HG03342 (cell line): Measurements from ENCODE around the gene CBX4.
A peak's percentile ranks its signal among the peaks of the same experiment; 100 is the strongest.

Experiments used
- ATAC-seq: cut with Tn5 transposase; IDR thresholded peaks from one replicate; pipeline ENCODE4 v1.9.1; 2021; ENCODE audit warnings: mild to moderate bottlenecking, moderate library complexity; ENCODE audit not compliant: unreplicated experiment

Gene CBX4

DNA sequence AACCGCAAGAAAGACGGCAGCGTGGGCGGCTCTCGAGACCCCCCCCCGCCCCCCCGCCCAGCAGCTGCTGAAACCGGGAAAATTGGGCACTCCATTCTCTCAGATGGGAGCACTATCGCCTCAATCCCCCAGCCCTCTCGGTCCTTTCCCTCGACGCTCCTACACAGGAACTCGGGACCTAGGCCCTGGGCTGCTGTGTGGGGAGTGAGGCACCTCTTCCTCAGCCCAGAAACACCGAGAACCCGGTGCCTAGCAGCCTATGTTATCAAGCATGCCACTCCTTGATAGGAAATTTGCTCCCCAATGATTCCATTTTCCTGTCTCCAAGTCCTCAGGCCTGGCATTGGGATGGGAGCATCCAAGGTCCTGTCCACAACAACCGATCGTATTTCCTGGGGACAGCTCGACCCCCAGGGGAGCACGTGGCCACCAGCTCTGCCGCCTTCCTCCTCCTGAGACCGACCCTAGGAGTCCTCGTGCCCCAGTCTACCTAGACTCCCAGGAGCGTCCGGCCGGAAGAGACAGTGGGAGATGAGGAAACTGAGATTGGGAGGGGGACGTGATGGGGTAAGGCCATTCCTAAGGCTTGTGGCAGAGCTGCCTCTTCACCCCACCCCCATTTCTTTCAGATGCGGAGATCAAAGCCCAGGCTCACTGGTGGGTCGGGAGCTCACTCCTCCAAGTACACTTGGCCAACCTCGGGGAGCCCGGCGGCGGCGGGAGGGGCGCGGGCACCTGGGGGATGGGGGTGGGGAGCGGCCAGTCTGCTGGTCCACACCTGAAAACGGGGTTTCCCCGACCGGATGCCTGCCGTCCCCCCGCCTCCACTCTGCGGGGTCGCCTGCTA is 24.9 kb downstream of the CBX4 start:
- ATAC-seq, result no peak

DNA sequence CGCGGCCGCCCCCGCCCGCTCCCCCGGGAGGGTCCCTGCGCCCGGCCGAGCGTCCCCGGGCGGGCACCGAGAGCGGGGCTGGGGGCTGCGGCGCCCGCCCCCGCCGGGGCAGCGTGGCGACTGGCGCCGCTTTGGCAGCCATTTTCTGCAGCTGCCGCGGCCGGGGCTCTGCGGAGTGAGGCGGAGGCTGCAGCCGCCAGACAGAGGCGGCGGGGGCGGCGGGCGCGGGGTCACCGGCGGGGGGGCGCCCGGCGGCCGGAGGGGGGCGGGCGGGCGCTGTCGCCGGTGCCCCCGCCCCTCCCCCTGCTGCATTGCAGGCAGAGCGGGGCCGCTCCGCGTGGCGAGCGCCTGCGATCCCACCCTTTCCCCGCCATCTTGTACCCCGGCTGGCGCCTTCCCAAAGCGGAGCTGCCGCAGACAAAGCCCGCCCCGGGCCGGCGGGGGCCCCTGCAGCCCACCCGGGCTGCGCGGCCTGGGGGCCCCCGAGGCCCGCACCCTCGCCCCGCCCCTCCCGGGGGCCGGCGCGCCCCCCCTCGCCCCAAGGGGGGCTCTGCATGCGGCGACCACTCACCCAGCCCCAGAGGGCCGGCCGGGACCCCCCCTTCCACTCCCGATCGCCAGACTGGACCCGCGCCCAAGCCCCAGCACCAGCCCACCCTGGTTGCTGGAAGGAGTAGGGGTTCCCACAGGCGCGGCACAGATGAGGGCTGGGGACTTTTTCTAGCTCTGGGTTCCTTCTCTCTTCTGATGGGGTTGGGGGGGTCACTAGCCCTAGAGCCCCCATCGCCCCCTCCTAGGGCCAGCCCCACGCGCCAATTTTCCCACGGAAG is 25.7 kb downstream of the CBX4 start:
- no peak for ATAC-seq

DNA sequence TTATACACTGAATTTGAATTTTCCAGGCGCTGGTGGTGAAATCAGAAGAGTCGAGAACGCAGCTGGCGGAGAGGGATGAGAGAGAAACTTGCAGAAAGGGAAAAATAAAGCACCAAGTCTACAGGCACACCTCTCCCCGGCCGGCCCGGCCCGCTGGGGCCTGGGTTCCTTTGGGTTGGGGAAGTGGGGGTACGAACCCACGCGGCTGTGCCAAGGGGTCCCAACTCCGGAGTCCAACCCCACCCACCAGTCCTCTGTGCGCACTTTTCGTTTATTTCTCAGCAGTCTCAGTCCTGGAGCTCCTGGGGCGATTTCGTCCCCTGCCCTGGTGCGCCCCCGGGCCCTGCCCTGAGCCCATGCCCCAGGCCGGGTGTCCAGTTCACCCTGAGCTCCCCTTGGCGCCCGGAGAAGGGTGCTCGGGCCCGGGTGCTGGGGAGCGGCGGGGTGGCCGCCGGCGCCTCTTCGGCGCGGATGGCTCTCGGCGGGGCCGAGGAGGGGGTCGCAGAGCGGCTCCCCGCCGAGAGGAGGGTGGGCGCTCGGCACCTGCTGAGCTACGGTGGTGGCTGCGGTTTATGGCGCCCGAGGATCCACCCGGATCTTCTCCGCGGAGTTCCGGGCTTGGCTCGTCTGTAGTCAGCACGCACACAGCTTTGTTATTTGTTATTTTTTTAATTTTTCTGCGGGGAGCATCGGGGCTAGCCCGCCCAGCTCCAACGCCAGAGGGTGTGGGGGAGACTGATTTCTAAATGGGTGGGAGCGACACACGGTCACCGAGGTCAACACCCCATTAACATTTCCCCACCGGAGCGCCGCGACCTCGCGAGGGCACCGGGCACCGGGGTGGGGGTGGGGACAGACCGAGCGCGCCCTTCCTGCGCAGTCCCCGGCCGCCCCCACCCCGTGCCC is 26.6 kb downstream of the CBX4 start:
- ATAC-seq, result no peak

DNA sequence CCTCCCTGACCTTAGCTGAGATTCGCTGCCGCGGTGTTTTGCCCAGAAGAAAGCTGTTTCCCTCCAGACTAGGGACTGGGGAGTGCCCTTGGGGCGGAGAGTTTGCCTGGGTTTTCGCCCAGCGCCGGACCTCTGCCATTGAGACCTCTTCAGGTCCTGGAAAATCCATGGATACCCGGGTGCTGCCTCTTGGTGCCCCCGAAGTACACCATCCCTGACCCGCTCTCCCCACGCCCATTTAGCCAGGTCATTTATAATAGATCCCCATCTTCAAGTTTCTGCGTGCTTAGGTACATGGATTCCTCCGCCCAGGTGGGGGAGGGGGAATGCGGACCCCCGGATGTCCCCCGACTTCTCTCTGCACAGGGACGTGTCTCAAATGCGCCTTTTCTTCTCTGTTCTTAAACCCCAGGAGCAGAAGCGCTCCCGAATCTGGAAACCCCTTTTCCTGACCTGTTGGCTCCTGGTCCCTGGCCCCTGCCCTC is 27.3 kb downstream of the CBX4 start:
- ATAC-seq, result no peak

DNA sequence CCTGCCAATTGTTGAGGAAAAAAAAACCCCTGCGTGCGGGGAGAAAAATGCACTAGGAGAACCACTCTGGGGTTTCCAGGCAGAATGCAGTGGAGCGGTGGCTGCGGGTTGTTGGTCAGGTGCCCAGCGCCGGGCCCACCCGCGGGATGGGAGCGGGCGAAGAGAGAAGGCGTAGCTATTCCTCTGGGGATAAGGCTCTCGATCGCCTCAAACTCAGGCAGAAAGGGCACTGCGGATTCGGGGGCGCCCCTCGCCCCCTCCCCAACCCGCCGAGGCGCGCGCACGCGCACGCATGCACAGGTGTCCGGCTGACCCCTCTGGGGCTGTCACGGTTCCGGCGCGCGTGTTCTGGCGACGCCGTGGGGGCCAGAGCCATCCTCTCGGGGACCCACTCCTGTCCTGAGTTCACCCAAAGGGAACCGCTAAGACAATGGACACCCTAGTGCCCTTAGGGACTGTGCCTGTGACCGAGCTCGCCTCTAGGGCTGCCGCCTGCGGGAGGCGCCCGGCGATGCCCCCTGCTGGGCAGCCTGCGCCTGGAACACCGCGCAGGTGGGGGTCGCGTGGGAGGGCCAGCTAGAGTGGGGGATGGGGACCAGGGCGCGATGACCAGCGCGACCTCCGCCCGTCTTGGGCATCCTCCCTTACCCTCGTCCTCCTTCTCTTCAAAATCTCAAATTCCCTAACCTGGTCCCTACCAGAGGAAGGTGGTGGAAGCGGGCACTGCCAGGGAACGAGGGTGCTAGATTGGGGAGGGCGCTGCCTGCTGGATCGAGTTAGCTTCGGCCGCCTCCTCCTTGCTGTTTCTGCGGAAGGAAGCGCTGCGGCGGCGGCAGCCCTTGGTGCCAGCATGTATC is 28.0 kb downstream of the CBX4 start:
- no peak for ATAC-seq

DNA sequence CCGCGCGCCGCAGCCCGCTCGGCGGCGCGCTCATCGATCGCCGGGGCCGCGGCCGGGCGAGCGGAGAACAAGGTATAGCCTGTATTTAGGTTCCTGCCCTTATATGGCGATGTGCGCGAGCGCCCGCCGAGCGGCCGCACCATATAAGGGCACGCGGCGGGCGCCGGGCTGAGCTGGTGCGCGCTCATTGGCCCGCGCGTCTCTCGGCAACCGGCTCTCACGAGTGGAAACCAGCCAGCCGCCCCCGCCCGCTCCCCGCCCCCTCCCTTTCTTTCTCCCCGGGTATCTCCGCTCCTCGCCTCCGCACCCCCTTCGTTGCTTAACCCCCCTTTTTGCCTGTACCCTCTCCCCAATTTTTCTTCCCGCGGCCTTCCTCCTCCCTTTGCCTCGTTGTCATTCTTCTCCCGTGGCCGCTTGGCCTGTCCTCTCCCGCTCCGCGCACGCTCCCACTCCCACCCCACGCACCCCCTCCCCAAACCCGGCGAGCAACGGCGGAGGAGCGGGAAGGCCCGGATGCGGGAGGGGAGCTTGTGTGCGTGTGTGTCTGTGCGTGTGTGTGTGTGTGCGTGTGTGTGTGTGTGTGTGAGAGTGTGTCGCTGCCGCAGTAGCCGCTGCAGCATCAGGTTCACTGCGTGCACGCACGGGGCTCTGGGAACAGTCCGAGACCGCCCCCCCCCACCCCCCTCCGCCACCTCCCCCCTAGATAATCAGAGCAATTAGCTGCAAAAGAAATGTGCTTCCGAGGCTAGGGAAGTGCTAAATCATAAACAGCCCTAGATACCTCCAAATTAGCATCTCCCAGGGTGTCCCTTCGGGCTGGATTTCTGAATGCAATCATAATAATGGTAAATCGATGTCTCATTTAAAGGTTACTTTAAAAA is 28.9 kb downstream of the CBX4 start:
- ATAC-seq, result peak; percentile 69

DNA sequence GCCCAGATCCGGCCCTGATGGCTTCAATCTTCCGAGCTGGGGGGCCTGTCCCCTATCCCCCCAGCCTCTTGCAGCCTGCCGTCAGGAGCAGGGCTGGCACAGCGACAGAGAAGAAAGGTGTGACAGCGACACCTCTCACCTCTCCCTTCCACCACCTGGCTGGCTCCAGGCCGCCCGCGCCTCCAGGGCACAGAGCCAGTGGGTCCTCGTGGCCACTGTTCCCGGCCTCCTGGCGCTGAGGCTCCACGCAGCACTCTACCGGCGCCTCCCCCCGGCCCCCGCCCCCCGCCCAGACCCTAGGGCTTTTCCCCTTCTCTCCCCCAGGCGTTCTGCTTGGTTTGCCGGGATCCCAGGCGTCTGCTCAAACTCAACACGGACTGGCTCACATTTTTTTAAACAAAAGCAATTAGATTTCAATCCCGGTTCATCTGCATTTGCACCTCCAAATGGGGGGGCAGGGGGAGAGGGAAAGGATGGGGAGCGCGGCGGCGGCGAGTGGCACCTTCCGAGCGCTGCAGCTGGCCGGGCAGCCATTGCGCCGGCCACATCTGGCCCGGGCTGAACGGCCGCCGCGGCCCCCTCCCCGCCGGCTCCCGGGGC is 29.6 kb downstream of the CBX4 start:
- ATAC-seq, result no peak

DNA sequence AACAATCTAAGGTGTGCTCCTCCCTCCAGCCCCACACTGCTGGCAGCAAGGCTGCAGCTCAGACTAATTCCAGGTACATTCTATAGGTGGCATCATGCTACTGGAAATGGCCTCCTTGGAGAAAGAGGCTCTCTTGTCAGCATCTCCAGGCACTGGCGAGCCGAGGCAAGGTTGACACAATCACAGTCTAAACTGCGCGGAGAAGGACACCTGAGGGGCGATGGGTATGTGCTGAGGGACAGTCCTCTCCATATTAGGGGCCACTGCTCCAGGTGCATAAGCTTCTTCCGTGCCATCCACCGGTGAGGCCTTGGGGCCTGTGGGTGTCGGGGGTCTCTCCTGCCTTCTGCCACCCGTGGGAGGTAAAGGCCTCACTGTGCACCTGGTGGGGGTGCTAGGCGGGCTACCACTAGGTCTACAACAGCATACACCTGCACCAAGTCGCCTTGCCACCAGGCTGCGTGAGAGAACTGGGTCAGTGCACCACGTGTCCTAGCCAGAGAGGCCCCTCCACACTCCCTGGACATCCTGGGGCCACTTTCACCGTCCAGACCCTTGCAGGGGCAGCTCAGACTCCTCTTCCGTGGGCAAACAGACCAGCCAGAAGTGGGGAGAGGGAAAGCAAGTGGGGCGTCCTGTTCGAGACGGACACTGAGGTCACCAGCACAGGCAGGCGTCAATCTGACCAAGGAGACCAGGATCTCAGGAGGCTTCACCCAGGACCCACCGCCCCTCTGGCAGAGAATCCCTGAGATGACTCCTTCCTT is 30.3 kb downstream of the CBX4 start:
- no peak for ATAC-seq

DNA sequence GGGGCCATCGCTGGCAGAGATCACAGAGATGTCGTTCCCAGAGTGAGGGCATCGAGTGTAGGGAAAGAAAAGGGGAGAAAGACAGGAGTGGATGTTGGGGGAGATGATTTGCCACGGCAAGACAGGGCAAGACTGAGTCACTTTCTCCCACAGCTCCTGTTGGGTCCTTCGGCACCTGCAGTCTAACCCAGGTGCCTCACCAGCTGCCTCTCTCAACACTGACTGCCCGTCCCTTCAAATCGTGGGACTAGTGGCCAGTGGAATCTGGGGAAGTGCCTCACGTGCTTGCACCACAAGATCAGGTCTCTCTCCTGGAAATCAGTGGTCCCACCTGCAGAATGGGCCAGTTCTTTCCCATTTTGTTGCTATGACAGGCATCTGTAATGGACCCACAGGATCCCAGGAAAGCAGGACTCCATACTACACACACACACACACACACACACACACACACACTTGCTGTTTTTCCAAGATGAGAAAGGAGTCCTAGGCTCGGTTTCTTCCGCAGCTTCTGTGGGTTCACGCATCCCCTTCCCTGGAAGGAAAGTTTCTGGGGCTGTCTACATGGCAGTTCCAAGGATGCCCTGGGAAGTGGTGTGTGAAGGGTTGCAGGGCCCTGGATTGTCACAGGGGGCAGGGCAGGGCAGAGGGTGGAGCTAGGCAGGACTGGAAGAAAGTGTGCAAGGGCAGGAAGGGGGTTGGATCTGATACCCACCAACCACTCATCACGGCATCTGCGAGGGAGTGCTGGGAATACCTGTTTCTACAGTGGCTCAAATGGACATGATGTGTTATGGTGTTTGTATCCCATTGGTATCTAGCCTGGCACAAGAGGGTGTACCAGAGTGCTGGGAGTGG is 32.1 kb downstream of the CBX4 start:
- ATAC-seq, result no peak

DNA sequence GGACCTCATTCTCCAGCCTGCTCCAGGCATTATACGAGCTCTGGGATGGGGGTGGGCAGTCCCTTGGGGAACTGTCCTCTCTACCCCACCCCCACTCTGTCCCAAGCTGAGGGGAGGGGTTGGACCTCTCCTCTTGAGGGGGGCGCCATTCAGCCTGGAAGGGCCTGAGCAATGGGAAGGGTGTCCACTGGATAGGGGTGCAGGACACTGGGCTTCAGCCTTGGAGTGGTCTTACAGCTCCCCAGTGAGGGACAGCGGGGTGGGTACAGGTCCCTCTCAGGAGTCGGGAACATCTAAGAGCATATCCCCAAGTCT is 32.8 kb downstream of the CBX4 start:
- ATAC-seq, result no peak

DNA sequence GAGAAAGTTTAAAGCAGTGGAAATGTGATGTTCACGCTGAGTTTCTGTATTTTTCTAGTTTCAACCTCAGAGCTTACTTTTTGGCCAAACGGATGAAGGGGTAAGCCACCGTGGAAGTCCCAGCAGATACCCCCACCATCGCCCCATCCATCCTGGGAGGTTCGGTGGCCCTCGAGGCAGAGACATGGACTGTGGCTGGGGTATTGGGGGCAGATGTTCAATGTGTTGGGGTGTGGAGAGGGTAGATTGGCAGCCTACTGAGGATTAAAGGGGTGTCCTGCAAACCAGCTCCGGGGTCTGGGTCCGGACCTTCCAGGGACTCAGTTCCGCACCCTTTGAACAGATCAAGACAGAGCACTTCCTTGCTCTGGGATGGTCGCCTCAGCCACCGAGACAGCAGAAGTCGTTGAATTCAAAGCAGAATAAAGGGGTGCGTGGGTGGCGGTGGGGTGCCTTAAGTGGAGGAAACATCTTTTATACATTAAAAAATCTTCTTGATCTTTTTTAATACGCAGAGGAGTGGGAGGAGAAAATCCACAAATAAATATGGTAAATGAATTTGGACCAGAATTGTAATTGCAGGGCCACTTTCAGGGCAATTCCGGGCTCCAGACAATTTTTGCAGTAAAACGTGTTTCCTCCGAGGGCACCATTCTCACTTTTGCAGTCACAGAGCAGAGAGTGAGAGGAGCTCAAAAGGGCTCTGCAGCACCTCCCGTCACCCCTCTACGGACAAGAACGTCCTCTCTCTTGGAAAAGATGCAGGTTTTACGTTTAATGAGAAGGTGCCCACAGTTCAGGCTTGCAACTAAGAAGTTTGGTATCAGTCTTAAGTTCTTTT is 34.2 kb downstream of the CBX4 start:
- ATAC-seq, result peak; percentile 17

DNA sequence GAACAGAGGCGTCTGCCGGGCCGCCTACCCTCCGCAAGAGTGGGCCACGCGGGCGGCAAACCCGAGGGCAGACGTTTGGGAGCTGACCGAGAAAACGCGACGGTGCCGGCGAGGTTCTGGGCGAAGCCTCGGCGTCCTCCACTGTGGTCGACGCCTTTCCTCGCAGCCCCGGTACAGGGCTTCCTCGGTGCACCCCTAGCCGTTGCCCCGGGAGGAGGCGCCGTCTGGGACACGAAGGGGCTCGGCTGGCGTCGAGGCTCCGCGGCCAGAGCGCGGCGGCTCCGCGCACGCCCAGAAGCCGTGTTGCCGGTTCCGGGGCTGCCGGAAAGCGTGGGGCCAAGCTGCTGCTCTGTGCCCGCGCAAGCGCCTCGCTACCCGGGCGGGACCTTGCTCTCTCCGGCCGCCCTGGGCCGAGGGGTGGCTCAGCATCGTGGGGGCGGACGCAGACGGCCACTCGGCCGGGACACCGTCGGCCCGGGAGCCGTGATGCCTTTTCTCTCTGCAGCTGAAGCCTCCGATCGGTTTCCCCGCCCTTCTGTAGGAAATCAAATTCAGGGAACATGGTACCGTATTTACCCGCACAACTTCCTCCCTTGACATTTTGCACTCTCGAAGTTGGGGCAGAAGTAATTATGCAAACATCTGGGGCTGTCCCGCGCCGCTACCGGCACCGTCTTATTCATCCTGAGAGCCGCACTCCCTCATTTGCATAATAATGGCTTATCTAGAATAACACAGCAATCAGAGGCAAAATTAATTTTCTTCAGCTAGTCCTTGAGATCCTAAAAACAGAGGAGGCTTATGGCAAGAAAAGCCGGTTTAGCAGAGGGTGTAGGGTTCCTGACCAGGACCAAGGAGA is 35.0 kb downstream of the CBX4 start:
- ATAC-seq, result peak; percentile 55

DNA sequence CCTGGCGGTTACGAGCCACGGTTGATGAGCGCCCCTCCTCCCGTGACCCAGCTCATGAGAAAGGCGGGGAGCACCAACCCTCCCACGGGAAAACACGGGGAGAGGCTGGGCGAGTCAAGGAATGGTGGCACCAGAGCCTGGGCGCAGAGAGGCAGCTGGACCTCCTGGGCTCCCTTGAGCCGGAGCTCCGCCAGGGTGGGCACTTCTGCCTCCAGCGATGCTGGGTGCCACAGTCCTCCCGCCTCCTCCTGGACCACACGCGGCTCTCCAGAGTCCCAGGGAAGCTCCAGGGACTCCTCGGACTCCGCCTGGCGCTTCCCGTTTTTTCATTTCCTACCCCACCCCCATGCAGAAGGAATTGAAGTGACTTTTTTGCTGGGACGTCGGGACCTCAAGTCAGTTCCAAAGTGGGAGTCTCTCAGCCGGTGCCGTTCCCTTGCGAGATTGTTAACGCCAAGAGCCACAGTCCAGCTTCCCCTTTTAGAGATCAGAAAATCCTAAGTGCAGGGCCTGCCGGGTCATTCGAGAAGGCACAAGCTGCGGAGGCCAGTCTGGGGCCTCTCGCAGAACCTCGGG is 35.7 kb downstream of the CBX4 start:
- ATAC-seq, result no peak

DNA sequence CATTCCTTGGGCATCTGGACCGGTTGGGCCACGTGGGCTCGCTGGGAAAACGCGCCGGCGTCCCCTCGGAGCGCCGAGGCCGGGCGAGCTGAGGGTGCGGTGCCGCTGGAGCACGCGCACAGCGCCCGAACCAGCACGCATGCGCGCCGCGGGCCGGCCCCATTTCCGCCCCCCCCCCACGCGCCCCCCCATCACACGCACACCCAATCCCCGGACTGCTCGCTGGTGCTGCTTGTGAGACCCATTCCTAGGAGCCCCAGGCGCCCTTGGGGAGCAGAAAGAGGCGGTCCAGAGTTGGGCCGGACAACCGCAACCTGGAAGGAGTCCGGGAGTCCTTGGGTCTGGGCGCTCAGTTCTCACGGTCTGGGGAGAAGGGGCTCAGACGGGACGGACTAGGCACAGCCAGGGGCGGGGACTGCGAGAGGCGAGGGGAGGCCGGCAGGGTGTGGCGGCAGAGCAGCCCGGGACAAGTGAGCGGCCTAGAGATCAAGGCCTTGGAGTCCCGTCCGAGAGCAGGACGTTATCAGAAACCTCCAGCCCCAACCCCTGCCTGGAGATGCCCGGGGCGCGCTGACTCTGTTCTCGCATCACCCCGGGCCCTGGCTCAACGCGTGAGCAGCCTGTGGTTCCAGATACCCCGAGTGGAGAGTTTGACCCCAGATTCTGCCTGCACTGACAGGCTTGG is 36.4 kb downstream of the CBX4 start:
- no peak for ATAC-seq
